Ascending aorta (tissue), 2 donors: ENCODE data around the gene CHGA. TPM values are rescaled to one million over a fixed set of nuclear protein-coding genes. Genes with fewer than 3 reads are reported as not detected.
A peak's percentile ranks its signal among the peaks of the same experiment; 100 is the strongest.

Experiments used
- DNase-seq, 2 donors: peaks; one replicate each; pipeline ENCODE4 v3.0.0-alpha.2; 2019; ENCODE audit warnings: low spot score in 2 of 2
- H3K27ac ChIP-seq, 2 donors: fragments of 200-600 bp; sonication (generic); one replicate each; pipeline ENCODE4 v1.5.1; 2016 to 2017; ENCODE audit warnings: mild to moderate bottlenecking in 1 of 2
- H3K27me3 ChIP-seq: fragments of 200-600 bp; sonication (generic); one replicate; pipeline ENCODE4 v1.5.1; 2017
- H3K36me3 ChIP-seq, 2 donors: fragments of 200-600 bp; sonication (generic); one replicate each; pipeline ENCODE4 v1.5.1; 2016
- H3K4me1 ChIP-seq, 2 donors: fragments of 200-600 bp; sonication (generic); one replicate each; pipeline ENCODE4 v1.5.1; 2016 to 2017; ENCODE audit warnings: mild to moderate bottlenecking in 1 of 2
- H3K4me3 ChIP-seq, 2 donors: fragments of 200-600 bp; sonication (generic); one replicate each; pipeline ENCODE4 v1.5.1; 2016 to 2017; ENCODE audit warnings: mild to moderate bottlenecking in 1 of 2
- H3K9me3 ChIP-seq, 2 donors: fragments of 200-600 bp; sonication (generic); one replicate each; pipeline ENCODE4 v1.5.1; 2016
- CTCF ChIP-seq, 3 experiments: fragments of 200-600 bp in 2 of 3; fragments of 450-650 bp in 1 of 3; sonication (generic) in 2 of 3; IDR thresholded peaks; one replicate each; pipeline ENCODE4 v1.5.1; 2016 to 2019; ENCODE audit warnings: antibody characterized with exemption in 3 of 3, mild to moderate bottlenecking in 1 of 3, moderate library complexity in 1 of 3
- intact Hi-C: fragments of 100-400 bp; cut with DNase I; formaldehyde crosslinking; loops from one replicate; pipeline ENCODE4 v1.15.1; 2023
- total RNA-seq: library from RNA; depleted of rRNA; stranded (reverse); fragments of >200 nt; gene quantifications from one replicate; pipeline ENCODE4 v1.1.0, GENCODE V29; 2016

Gene CHGA
- total RNA-seq, 1 donor from 2014 or later: 0.32 TPM

GRCh38 chr14:92971601-92972180, 48.7 kb downstream of the CHGA start:
- Histone ChIP-seq H3K4me1 (peaks cover 0 to 8% of the 10 kb centered on the region in 2 donors), H3K9me3 (peaks cover 0 to 4% of the 10 kb centered on the region in 2 donors), H3K4me3 (no peak overlapping the region), H3K36me3 (peaks cover 0 to 2% of the 10 kb centered on the region in 2 donors), H3K27ac (no peak overlapping the region), H3K27me3 (no peaks in the 10 kb centered on the region)
- intact Hi-C loops: loop anchor here (5.0 kb wide), 1 partner anchor 141 kb away; no protein-coding TSS in a partner anchor
- DNase-seq: no peak
- no peak for TF ChIP-seq CTCF (IDR thresholded peaks at IDR 0.05)

- peaks cover 0 to 4% of the 10 kb centered on the region in 2 donors for H3K9me3 ChIP-seq
- peak in 1 of 2 donors; percentile 87 for DNase-seq
- H3K36me3 ChIP-seq: peaks cover 0 to 8% of the 10 kb centered on the region in 2 donors
- peak; percentile 66 to 69 (median 68) for TF ChIP-seq CTCF (IDR thresholded peaks at IDR 0.05)
- H3K27ac ChIP-seq: no peak overlapping the region
- H3K4me3 ChIP-seq: no peak overlapping the region
- intact Hi-C loops: loop anchor here (1.0 to 5.0 kb wide), 2 partner anchors 139 to 166 kb away; no protein-coding TSS in a partner anchor
- no peaks in the 10 kb centered on the region for H3K27me3 ChIP-seq
- H3K4me1 ChIP-seq: peaks cover 0 to 8% of the 10 kb centered on the region in 2 donors
Observed at GRCh38 chr14:92973261-92973797, 50.4 kb downstream of the CHGA start.

- no peak overlapping the region for H3K27ac ChIP-seq
- H3K4me1 ChIP-seq: peaks cover 0 to 8% of the 10 kb centered on the region in 2 donors
- TF ChIP-seq CTCF (IDR thresholded peaks at IDR 0.05): no peak
- no peak for DNase-seq
- no peaks in the 10 kb centered on the region for H3K27me3 ChIP-seq
- intact Hi-C loops: loop anchor here (1.0 to 5.0 kb wide), 2 partner anchors 138 to 165 kb away; no protein-coding TSS in a partner anchor
- H3K36me3 ChIP-seq: peaks cover 0 to 8% of the 10 kb centered on the region in 2 donors
- no peak overlapping the region for H3K4me3 ChIP-seq
- peaks cover 0 to 7% of the 10 kb centered on the region in 2 donors for H3K9me3 ChIP-seq
Observed at GRCh38 chr14:92973798-92974372, 50.9 kb downstream of the CHGA start.

- H3K9me3 ChIP-seq: peaks cover 0 to 8% of the 10 kb centered on the region in 2 donors
- no peaks in the 10 kb centered on the region for H3K27me3 ChIP-seq
- intact Hi-C loops: loop anchor here (5.0 kb wide), 1 partner anchor 138 kb away; no protein-coding TSS in a partner anchor
- no peak overlapping the region for H3K27ac ChIP-seq
- no peak for TF ChIP-seq CTCF (IDR thresholded peaks at IDR 0.05)
- DNase-seq: no peak
- peaks cover 0 to 8% of the 10 kb centered on the region in 2 donors for H3K4me1 ChIP-seq
- H3K36me3 ChIP-seq: peaks cover 0 to 8% of the 10 kb centered on the region in 2 donors
- no peak overlapping the region for H3K4me3 ChIP-seq
Observed at GRCh38 chr14:92974541-92975345, 51.8 kb downstream of the CHGA start.

- peaks cover 0 to 8% of the 10 kb centered on the region in 2 donors for H3K4me1 ChIP-seq
- peaks cover 0 to 8% of the 10 kb centered on the region in 2 donors for H3K36me3 ChIP-seq
- H3K27me3 ChIP-seq: no peaks in the 10 kb centered on the region
- intact Hi-C loops: no loop called here
- H3K4me3 ChIP-seq: no peak overlapping the region
- H3K9me3 ChIP-seq: peaks cover 0 to 8% of the 10 kb centered on the region in 2 donors
- DNase-seq: no peak
- TF ChIP-seq CTCF (IDR thresholded peaks at IDR 0.05): no peak
- no peak overlapping the region for H3K27ac ChIP-seq
Observed at GRCh38 chr14:92976268-92976667, 53.3 kb downstream of the CHGA start.
